GM18858 (cell line): ENCODE measurements around the gene IKZF3.

Experiments
- ATAC-seq: cut with Tn5 transposase; IDR thresholded peaks from one replicate; pipeline ENCODE4 v1.9.1; 2021; ENCODE audit not compliant: unreplicated experiment

IKZF3 gene

DNA sequence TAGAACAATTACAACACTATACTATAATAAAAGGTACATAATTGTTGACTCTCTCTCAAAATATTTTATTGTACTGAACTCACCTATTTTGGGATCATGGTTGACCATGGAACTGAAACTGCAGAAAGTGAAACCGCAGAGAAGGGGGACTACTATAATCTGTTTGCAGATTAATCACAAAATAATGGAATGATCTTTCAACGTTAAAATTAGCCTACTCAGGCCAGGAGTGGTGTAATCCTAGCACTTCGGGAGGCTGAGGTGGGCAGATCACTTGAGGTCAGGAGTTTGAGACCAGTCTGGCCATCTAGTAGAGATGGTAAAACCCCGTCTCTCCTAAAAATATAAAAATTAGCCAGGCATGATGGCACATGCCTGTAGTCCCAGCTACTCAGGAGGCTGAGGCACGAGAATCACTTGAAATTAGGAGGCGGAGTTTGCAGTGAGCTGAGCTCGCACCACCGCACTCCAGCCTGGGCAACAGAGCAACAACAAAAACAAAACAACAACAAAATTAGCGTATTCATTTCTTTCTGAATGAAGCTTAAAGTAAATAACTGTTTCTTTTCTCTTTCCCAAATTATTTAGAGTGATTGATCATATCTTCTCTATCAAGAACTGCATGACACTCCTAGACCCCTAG, 45.6 kb downstream of the IKZF3 start:
- no peak for ATAC-seq

DNA sequence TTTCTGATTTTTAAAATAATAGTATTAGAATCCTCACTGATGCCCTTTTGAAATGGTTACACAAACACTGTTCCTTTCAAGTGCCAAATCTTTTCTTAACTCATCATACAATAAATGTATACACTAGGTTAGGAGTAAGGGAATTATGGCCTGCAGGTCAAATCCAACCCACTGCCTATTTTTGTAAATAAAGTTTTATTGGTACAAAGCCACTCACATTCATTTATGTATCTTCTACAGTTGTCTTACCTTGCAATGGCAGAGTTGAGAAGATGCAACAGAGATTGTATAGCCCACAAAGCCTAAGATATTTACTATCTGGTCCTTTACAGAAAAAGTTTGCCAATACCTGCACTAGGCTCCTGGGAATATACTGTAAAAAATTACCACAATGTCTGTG, 47.8 kb downstream of the IKZF3 start:
- ATAC-seq: no peak

DNA sequence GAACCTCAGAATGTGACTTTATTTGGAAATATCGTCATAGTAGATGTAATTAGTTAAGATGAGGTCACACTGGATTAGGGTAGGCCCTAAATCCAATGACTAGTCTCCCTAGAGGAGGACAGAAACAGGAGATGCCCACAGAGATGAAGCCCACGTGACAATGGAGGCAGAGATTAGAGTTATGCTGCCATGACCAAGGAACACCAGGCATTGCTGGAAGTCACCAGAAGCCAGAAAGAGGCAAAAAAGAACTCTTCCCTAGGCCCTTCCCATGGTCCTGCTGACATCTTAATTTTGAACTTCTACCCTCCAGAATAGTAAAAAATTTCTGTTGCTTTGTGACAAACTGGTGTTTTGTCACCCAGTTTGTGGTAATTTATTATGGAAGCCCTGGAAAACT, 49.6 kb downstream of the IKZF3 start:
- no peak for ATAC-seq

- no peak for ATAC-seq
Measured at GRCh38 chr17:39813631-39814030, 50.5 kb downstream of the IKZF3 start.

DNA sequence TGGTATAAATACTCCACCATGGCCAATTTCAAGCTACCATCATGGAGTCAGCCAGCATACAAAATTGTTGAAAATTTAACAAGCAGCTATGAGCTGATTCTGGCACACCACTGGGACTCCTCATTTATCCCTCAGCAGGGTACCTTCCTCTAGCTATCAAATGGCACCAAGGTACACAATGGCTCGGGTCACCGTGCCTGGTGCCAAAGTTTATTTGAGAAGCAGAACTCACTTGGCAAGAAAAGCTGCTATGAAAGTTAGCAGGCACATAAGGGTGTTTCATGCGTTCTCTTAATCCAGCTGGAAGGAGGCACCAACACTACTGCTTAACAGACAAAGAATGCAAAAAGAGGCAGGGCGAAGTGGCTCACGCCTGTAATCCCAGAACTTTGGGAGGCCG, 51.6 kb downstream of the IKZF3 start:
- no peak for ATAC-seq

DNA sequence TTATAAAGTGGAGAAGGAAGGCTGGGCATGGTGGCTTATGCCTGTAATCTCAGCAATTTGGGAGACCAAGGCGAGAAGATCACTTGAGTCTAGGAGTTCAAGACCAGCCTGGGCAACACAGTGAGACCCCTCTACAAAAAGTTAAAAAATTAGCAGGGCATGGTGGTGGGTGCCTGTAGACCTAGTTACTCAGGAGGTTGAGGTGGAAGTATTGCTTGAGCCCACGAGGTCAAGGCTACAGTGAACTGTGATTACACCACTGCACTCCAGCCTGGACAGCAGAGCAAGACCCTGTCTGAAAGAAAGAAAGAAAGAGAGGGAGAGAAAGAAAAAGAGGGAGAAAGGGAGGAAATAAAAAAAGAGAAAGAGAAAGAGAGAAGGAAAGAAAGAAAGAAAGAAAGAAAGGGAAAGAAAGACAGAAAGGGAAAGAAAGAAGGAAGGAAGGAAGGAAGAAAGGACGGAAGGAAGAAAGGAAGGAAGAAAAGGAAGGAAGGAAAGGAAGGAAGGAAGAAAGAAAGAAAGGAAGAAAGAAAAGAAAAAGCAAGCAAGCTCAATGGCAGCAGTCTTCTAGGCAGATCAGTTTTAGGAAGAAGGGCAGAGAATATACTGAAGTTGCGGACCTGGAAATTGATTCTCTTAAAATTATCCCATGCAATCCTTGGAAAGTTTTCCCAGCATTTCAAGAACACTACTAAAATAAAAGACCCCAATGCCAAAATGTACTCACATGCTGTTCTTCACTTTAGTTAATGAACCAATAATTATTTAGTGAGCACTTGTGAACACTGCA, 53.0 kb downstream of the IKZF3 start:
- no peak for ATAC-seq

GRCh38 chr17:39809221-39809620, 54.9 kb downstream of the IKZF3 start:
- no peak for ATAC-seq

- no peak for ATAC-seq
Measured at GRCh38 chr17:39808409-39808997, 55.6 kb downstream of the IKZF3 start.

DNA sequence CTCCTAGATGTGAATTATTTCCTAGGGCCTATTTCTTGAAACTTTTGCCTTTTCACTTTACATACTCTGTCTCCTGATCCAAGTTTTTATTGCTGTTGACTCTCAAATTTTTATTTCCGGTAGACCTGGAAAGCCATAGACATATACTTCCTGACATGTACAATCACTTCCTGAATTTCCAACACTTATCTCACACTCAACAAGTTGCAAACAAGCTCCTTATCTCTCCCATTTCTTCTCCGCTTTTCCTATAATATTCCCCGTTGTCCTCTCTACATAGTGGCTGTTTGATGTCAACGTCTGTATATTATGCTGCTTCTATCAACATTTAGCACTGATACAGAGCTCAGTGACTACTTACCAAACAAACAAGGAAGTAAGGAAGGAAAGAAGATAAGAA, 59.3 kb downstream of the IKZF3 start:
- ATAC-seq: no peak

- ATAC-seq: no peak
Measured at GRCh38 chr17:39801055-39801454, 63.1 kb downstream of the IKZF3 start.

DNA sequence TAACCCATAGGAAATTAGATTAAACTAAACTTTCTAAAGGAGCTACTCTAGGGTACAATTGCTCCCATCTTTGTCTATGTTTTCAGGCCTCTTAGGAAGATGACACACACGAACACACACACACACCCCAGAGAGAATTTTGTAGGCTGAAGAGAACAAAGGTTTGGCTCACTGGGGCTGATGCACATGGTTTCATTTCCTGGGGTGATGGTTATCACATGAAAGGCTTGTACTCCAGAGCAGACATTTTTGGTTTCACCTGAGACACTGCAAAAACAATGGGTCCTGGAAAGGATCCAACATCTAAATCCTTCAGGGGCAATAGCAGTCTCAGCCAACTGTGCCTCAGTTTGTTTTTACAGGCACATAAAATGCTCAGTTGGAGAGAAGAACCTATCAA, 63.6 kb downstream of the IKZF3 start:
- no peak for ATAC-seq

DNA sequence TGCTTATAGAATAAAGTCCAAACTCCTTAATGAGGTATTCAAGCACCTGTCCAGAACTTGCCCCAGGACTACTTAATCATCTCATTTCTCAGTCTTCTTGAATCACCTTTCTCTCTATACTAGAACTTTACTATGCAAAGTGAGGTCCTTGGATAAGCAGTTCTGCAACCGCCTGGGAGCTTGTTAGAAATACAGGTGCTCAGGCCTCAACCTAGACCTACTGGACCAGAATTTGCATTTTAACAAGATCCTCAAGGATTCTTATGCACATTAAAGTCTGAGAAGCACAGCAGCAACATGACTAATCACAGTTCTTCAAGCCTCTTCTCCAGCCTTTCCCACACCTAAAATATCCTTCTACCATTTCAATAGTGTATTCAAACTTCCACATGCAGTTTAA, 64.7 kb downstream of the IKZF3 start:
- no peak for ATAC-seq

GRCh38 chr17:39794249-39794970, 69.7 kb downstream of the IKZF3 start:
- peak; percentile 66 for ATAC-seq

DNA sequence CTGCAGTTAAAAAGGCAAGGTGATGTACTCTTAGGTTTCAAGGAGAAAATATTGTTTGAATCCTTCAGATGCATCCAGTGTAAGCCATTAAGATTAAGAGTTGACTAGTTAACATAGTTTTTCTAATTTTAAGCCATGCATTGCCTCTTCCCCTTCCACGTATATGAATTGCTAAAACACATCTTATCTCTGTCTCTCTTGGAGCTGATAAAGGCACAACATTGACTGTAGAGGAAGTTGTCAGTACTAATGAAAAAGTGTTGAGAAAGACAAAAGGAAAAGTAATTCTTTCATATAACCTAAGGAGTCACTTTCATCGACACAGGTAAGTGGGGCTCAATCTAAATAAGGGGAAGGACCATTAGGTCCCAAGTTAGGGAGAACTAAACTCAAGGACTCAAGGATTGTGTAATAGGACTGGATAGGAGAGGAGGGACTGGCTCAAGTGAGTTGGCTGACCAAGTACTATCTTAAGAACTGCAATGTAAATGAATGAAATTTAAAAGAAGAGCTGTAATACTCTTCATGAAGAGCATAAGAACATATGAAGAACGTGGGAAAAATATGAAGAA, 70.7 kb downstream of the IKZF3 start:
- no peak for ATAC-seq

GRCh38 chr17:39792526-39793221, 71.4 kb downstream of the IKZF3 start:
- no peak for ATAC-seq

- ATAC-seq: no peak
Measured at GRCh38 chr17:39791111-39791992, 72.8 kb downstream of the IKZF3 start.

- ATAC-seq: no peak
Measured at GRCh38 chr17:39787743-39788484, 76.2 kb downstream of the IKZF3 start.

DNA sequence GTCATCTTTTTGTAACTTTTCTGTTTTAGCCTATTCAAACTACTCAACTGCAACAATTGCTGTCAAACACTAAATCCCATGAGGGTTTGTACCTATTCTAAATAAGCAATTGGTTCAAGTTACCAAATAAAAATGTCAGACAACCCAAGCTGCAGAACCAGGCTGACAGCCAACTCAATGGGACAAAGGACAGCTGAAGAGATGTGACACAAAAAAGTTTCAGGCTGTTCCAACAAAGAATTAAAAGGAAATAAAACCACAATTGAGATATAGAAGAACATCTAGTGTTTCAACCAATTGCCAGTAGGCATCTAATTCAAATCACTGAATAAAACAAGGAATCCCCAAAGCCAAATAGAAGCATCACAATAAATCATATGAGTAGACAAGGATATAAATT, 77.1 kb downstream of the IKZF3 start:
- ATAC-seq: no peak

GRCh38 chr17:39782980-39783379, 81.1 kb downstream of the IKZF3 start:
- ATAC-seq: no peak
